ENCODE data around the gene CREB5.

The CREB5 gene

GRCh38 chr7:28695300-28696295 lies 283.3 kb downstream of the CREB5 start:
- Mint-ChIP-seq H3K9me3 (no peaks in the 10 kb centered on the region), H3K27me3 (no peaks in the 10 kb centered on the region), H3K4me3 (no peak overlapping the region), H3K27ac (no peak overlapping the region), H3K4me1 (no peaks in the 10 kb centered on the region), H3K36me3 (no peaks in the 10 kb centered on the region)
- DNase-seq, result no peak
- CTCF ChIA-PET, result no interaction called here

GRCh38 chr7:28697913-28698563 lies 285.7 kb downstream of the CREB5 start:
- CTCF ChIA-PET, result no interaction called here

GRCh38 chr7:28698840-28699239 lies 286.5 kb downstream of the CREB5 start:
- no peaks in the 10 kb centered on the region for H3K4me1 Mint-ChIP-seq
- H3K36me3 Mint-ChIP-seq, result no peaks in the 10 kb centered on the region
- no peak overlapping the region for H3K4me3 Mint-ChIP-seq
- H3K27ac Mint-ChIP-seq, result no peak overlapping the region
- no peaks in the 10 kb centered on the region for H3K27me3 Mint-ChIP-seq
- no peaks in the 10 kb centered on the region for H3K9me3 Mint-ChIP-seq
- no peak for DNase-seq
- CTCF ChIA-PET, result no interaction called here

More at GRCh38 chr7:28697913-28698563, 285.7 kb downstream of the CREB5 start:
- H3K4me3 Mint-ChIP-seq, result no peak overlapping the region
- no peaks in the 10 kb centered on the region for H3K27me3 Mint-ChIP-seq
- no peak overlapping the region for H3K27ac Mint-ChIP-seq
- H3K9me3 Mint-ChIP-seq, result no peaks in the 10 kb centered on the region
- DNase-seq, result no peak
- no peaks in the 10 kb centered on the region for H3K36me3 Mint-ChIP-seq
- H3K4me1 Mint-ChIP-seq, result no peaks in the 10 kb centered on the region

GRCh38 chr7:28700096-28700495 lies 287.8 kb downstream of the CREB5 start:
- no peak overlapping the region for H3K4me3 Mint-ChIP-seq
- H3K4me1 Mint-ChIP-seq, result no peaks in the 10 kb centered on the region
- H3K27ac Mint-ChIP-seq, result no peak overlapping the region
- no peaks in the 10 kb centered on the region for H3K27me3 Mint-ChIP-seq
- no peaks in the 10 kb centered on the region for H3K36me3 Mint-ChIP-seq
- DNase-seq, result no peak
- CTCF ChIA-PET, result no interaction called here
- no peaks in the 10 kb centered on the region for H3K9me3 Mint-ChIP-seq

- no peak overlapping the region for H3K4me3 Mint-ChIP-seq
- no peaks in the 10 kb centered on the region for H3K36me3 Mint-ChIP-seq
- CTCF ChIA-PET, result no interaction called here
- no peak for DNase-seq
- no peaks in the 10 kb centered on the region for H3K9me3 Mint-ChIP-seq
- no peak overlapping the region for H3K27ac Mint-ChIP-seq
- H3K27me3 Mint-ChIP-seq, result no peaks in the 10 kb centered on the region
- no peaks in the 10 kb centered on the region for H3K4me1 Mint-ChIP-seq
Measured at GRCh38 chr7:28700790-28701203, 288.5 kb downstream of the CREB5 start.

GRCh38 chr7:28701731-28702130 lies 289.4 kb downstream of the CREB5 start:
- CTCF ChIA-PET, result no interaction called here
- no peaks in the 10 kb centered on the region for H3K36me3 Mint-ChIP-seq
- no peak for DNase-seq
- no peak overlapping the region for H3K4me3 Mint-ChIP-seq
- H3K9me3 Mint-ChIP-seq, result no peaks in the 10 kb centered on the region
- H3K27ac Mint-ChIP-seq, result no peak overlapping the region
- no peaks in the 10 kb centered on the region for H3K27me3 Mint-ChIP-seq
- H3K4me1 Mint-ChIP-seq, result no peaks in the 10 kb centered on the region

- H3K36me3 Mint-ChIP-seq, result no peaks in the 10 kb centered on the region
- H3K27ac Mint-ChIP-seq, result no peak overlapping the region
- CTCF ChIA-PET, result no interaction called here
- H3K27me3 Mint-ChIP-seq, result no peaks in the 10 kb centered on the region
- H3K4me3 Mint-ChIP-seq, result no peak overlapping the region
- no peak for DNase-seq
- H3K4me1 Mint-ChIP-seq, result no peaks in the 10 kb centered on the region
- H3K9me3 Mint-ChIP-seq, result no peaks in the 10 kb centered on the region
Measured at GRCh38 chr7:28702171-28702570, 289.9 kb downstream of the CREB5 start.

GRCh38 chr7:28703037-28703765 lies 290.9 kb downstream of the CREB5 start:
- DNase-seq, result no peak
- H3K9me3 Mint-ChIP-seq, result no peaks in the 10 kb centered on the region
- no peaks in the 10 kb centered on the region for H3K36me3 Mint-ChIP-seq
- no peak overlapping the region for H3K27ac Mint-ChIP-seq
- H3K27me3 Mint-ChIP-seq, result peaks cover 4% of the 10 kb centered on the region
- CTCF ChIA-PET, result no interaction called here
- no peaks in the 10 kb centered on the region for H3K4me1 Mint-ChIP-seq
- H3K4me3 Mint-ChIP-seq, result no peak overlapping the region

GRCh38 chr7:28704706-28705105 lies 292.4 kb downstream of the CREB5 start:
- Mint-ChIP-seq H3K27me3 (peaks cover 4% of the 10 kb centered on the region), H3K27ac (no peak overlapping the region), H3K36me3 (no peaks in the 10 kb centered on the region), H3K9me3 (no peaks in the 10 kb centered on the region), H3K4me3 (no peak overlapping the region), H3K4me1 (no peaks in the 10 kb centered on the region)
- no peak for DNase-seq
- CTCF ChIA-PET, result no interaction called here

- CTCF ChIA-PET, result no interaction called here
- no peaks in the 10 kb centered on the region for H3K36me3 Mint-ChIP-seq
- peaks cover 4% of the 10 kb centered on the region for H3K27me3 Mint-ChIP-seq
- H3K27ac Mint-ChIP-seq, result no peak overlapping the region
- H3K4me3 Mint-ChIP-seq, result no peak overlapping the region
- H3K9me3 Mint-ChIP-seq, result no peaks in the 10 kb centered on the region
- H3K4me1 Mint-ChIP-seq, result no peaks in the 10 kb centered on the region
- DNase-seq, result no peak
Measured at GRCh38 chr7:28705350-28705749, 293.0 kb downstream of the CREB5 start.

GRCh38 chr7:28706584-28706983 lies 294.3 kb downstream of the CREB5 start:
- Mint-ChIP-seq H3K36me3 (no peaks in the 10 kb centered on the region), H3K4me1 (no peaks in the 10 kb centered on the region), H3K27me3 (peaks cover 8% of the 10 kb centered on the region), H3K4me3 (no peak overlapping the region), H3K27ac (no peak overlapping the region), H3K9me3 (no peaks in the 10 kb centered on the region)
- CTCF ChIA-PET, result no interaction called here
- no peak for DNase-seq

- CTCF ChIA-PET, result no interaction called here
- H3K4me1 Mint-ChIP-seq, result no peaks in the 10 kb centered on the region
- DNase-seq, result no peak
- no peak overlapping the region for H3K27ac Mint-ChIP-seq
- H3K36me3 Mint-ChIP-seq, result no peaks in the 10 kb centered on the region
- H3K4me3 Mint-ChIP-seq, result no peak overlapping the region
- H3K9me3 Mint-ChIP-seq, result no peaks in the 10 kb centered on the region
- peaks cover 8% of the 10 kb centered on the region for H3K27me3 Mint-ChIP-seq
Measured at GRCh38 chr7:28707291-28707690, 295.0 kb downstream of the CREB5 start.

- no peak for DNase-seq
- Mint-ChIP-seq H3K27ac (no peak overlapping the region), H3K27me3 (peaks cover 8% of the 10 kb centered on the region), H3K9me3 (no peaks in the 10 kb centered on the region), H3K4me3 (no peak overlapping the region), H3K36me3 (no peaks in the 10 kb centered on the region), H3K4me1 (no peaks in the 10 kb centered on the region)
- CTCF ChIA-PET, result no interaction called here
Measured at GRCh38 chr7:28708033-28708951, 296.0 kb downstream of the CREB5 start.

- CTCF ChIA-PET, result no interaction called here
- Mint-ChIP-seq H3K27me3 (peaks cover 8% of the 10 kb centered on the region), H3K27ac (no peak overlapping the region), H3K36me3 (no peaks in the 10 kb centered on the region), H3K4me1 (no peaks in the 10 kb centered on the region), H3K9me3 (no peaks in the 10 kb centered on the region), H3K4me3 (no peak overlapping the region)
- DNase-seq, result no peak
Measured at GRCh38 chr7:28709748-28710147, 297.4 kb downstream of the CREB5 start.

Measured in activated naive CD4-positive, alpha-beta T cell treated with anti-CD3 and anti-CD28 coated beads, Interleukin-2, amount 10 ng/mL, durations not matched to agents 7 days and 5 days (primary cell).